Heart left ventricle (tissue), 16 donors: ENCODE results near the gene KIT. TPM values are rescaled to one million over a fixed set of nuclear protein-coding genes. Genes with fewer than 3 reads are reported as not detected.

ENCODE experiments used
- ATAC-seq, 4 donors: fragments of 200-7000 bp; cut with Tn5 transposase; one replicate each; pipeline ENCODE4 v1.9.1; 2020 to 2022; ENCODE audit warnings: moderate library complexity in 4 of 4, mild to moderate bottlenecking in 3 of 4, moderate number of reproducible peaks in 1 of 4
- DNase-seq, 5 donors: peaks; one replicate each; pipeline ENCODE4 v3.0.0-alpha.2; 2020
- H3K27ac ChIP-seq, 12 donors: fragments of 200-600 bp; sonication (generic) in 4 of 12; one replicate each; pipeline versions ENCODE4 v1.5.0 to v1.8.0; 2016 to 2022; ENCODE audit warnings: mild to moderate bottlenecking in 2 of 12
- H3K27me3 ChIP-seq, 9 donors: fragments of 200-600 bp; sonication (generic) in 2 of 9; one replicate each; pipeline versions ENCODE4 v1.5.1 to v1.8.0; 2016 to 2022; ENCODE audit warnings: mild to moderate bottlenecking in 3 of 9
- H3K36me3 ChIP-seq, 9 donors: fragments of 200-600 bp; sonication (generic) in 2 of 9; one replicate each; pipeline versions ENCODE4 v1.5.0 to v1.8.0; 2018 to 2022; ENCODE audit warnings: mild to moderate bottlenecking in 2 of 9
- H3K4me1 ChIP-seq, 12 donors: fragments of 200-600 bp; sonication (generic) in 4 of 12; one replicate each; pipeline versions ENCODE4 v1.5.0 to v1.8.0; 2016 to 2022; ENCODE audit warnings: mild to moderate bottlenecking in 3 of 12
- H3K4me3 ChIP-seq, 12 donors: fragments of 200-600 bp; sonication (generic) in 4 of 12; one replicate each; pipeline versions ENCODE4 v1.5.0 to v1.8.0; 2017 to 2022; ENCODE audit warnings: mild to moderate bottlenecking in 9 of 12, moderate library complexity in 4 of 12
- H3K9me3 ChIP-seq, 12 donors: fragments of 200-600 bp; sonication (generic) in 4 of 12; one replicate each; pipeline versions ENCODE4 v1.5.0 to v1.8.0; 2016 to 2022; ENCODE audit warnings: mild to moderate bottlenecking in 1 of 12
- CTCF ChIP-seq, 12 donors: fragments of 200-600 bp; sonication (generic) in 4 of 12; IDR thresholded peaks; one replicate each; pipeline versions ENCODE4 v1.5.0 to v1.8.0; 2018 to 2022; ENCODE audit warnings: antibody characterized with exemption in 12 of 12, mild to moderate bottlenecking in 5 of 12
- POLR2A ChIP-seq, 2 donors: fragments of 450-650 bp; IDR thresholded peaks; one replicate each; pipeline ENCODE4 v1.6.1; 2017; ENCODE audit warnings: antibody characterized with exemption in 2 of 2, mild to moderate bottlenecking in 2 of 2, moderate library complexity in 2 of 2
- WGBS, 4 donors: extraction: QIAGEN DNeasy Blood & Tissue Kit in 2 of 4; methylation state at CpG; one replicate each; pipeline versions ENCODE4 v1.1.5 to v1.1.7; 2013 to 2018; 5-methylcytosine and 5-hydroxymethylcytosine counted together
- intact Hi-C, 10 donors: fragments of 100-400 bp; cut with DNase I; formaldehyde crosslinking; loops; one replicate each; pipeline versions ENCODE4 v1.11.1 to v1.14.2; 2022
- polyA plus RNA-seq, 2 donors: library from polyadenylated mRNA; stranded (reverse); fragments of 200-250 nt; gene quantifications; one replicate each; pipeline ENCODE4 v1.2.3, GENCODE V29; 2013
- total RNA-seq, 9 donors: library from RNA; depleted of rRNA in 2 of 9; stranded (reverse); fragments of >200 nt in 2 of 9; fragmentation: NEBNext Ultra II Directional in 3 of 9; extraction: Animal tissue kit (Norgen Biotek cat#: 25700) in 3 of 9; gene quantifications; one replicate each; pipeline versions ENCODE4 v1.1.0 to v1.2.4, GENCODE V29; 2016 to 2023
- donor health status: ischemic (EF 13 %, LVEDD 7.1; RV severe dilation, severe dysfunction).
- donor health status: healthy with polysubstance abuse.
- donor health status: DM: no; HTN: yes; CAD: no.
- donor health status: DM: no; HTN: no; CAD: no.
- donor health status: ischemic (EF 25% LVEDD 6.9; RV normal size, moderate dysfunction).
- donor health status: ischemic (EF 25% LVEDD 5.7; RV mildly dilated, moderate dysfunction).
- donor health status: healthy.
- donor health status: DM: yes; HTN: yes; CAD: no.
- donor health status: ischemic (EF 35%, LVEDD 5.7; RV mildly dilated, moderate dysfunction).
- donor health status: nonischemic (EF 11% LVEDD 7.7; RV severe dilation, severe dysfunction).
- donor health status: DM: yes; HTN: yes; CAD: no.
- donor health status: PGD.
- donor health status: ischemic (EF 29% LVEDD 5.4; RV normal size, mild dysfunction).
- donor health status: nonischemic (EF 23%, LVEDD 6.1; RV moderate dilation, normal function).

KIT gene
- total and polyA plus RNA-seq, 11 donors, result 0.08 to 4.7 (median 1.7) TPM

GRCh38 chr4:54716478-54717065, 58.8 kb downstream of the KIT start:
- intact Hi-C loops, result no loop called here
- 72 to 78% (median 73%) methylated on average over 5 of the region's 5 CpGs for WGBS, 4 donors
- H3K36me3 ChIP-seq, result no peaks in the 10 kb centered on the region
- no peak for TF ChIP-seq POLR2A (IDR thresholded peaks at IDR 0.05)
- TF ChIP-seq CTCF (IDR thresholded peaks at IDR 0.05), result no peak
- H3K4me3 ChIP-seq, result no peak overlapping the region
- H3K4me1 ChIP-seq, result no peaks in the 10 kb centered on the region
- no peaks in the 10 kb centered on the region for H3K9me3 ChIP-seq
- ATAC-seq (no peak), DNase-seq (no peak)
- no peaks in the 10 kb centered on the region for H3K27me3 ChIP-seq
- H3K27ac ChIP-seq, result no peak overlapping the region

GRCh38 chr4:54717694-54718093, 59.9 kb downstream of the KIT start:
- no peaks in the 10 kb centered on the region for H3K36me3 ChIP-seq
- intact Hi-C loops, result no loop called here
- DNase-seq, result no peak

GRCh38 chr4:54719378-54719777, 61.6 kb downstream of the KIT start:
- peaks cover 0 to 6% (median 0%) of the 10 kb centered on the region in 12 donors for H3K4me1 ChIP-seq
- H3K36me3 ChIP-seq, result no peaks in the 10 kb centered on the region
- intact Hi-C loops, result no loop called here
- no peak overlapping the region for H3K4me3 ChIP-seq
- no peak for TF ChIP-seq POLR2A (IDR thresholded peaks at IDR 0.05)
- TF ChIP-seq CTCF (IDR thresholded peaks at IDR 0.05), result no peak
- no peaks in the 10 kb centered on the region for H3K27me3 ChIP-seq
- 64 to 91% (median 76%) methylated on average over 3 of the region's 3 CpGs for WGBS, 4 donors
- H3K27ac ChIP-seq, result no peak overlapping the region
- no peak for DNase-seq
- H3K9me3 ChIP-seq, result no peaks in the 10 kb centered on the region
- ATAC-seq, result no peak

More at GRCh38 chr4:54717694-54718093, 59.9 kb downstream of the KIT start:
- H3K27me3 ChIP-seq, result no peaks in the 10 kb centered on the region
- no peak for ATAC-seq
- TF ChIP-seq POLR2A (IDR thresholded peaks at IDR 0.05) (no peak), CTCF (IDR thresholded peaks at IDR 0.05) (no peak)
- H3K4me1 ChIP-seq, result no peaks in the 10 kb centered on the region
- H3K9me3 ChIP-seq, result no peaks in the 10 kb centered on the region
- 86 to 95% (median 89%) methylated on average over 3 of the region's 3 CpGs for WGBS, 4 donors
- no peak overlapping the region for H3K4me3 ChIP-seq
- no peak overlapping the region for H3K27ac ChIP-seq

GRCh38 chr4:54723220-54723619, 65.5 kb downstream of the KIT start:
- H3K4me1 ChIP-seq, result peaks cover 0 to 6% (median 0%) of the 10 kb centered on the region in 12 donors
- H3K27me3 ChIP-seq, result no peaks in the 10 kb centered on the region
- H3K9me3 ChIP-seq, result no peaks in the 10 kb centered on the region
- ATAC-seq (no peak), DNase-seq (no peak)
- intact Hi-C loops, result no loop called here
- TF ChIP-seq POLR2A (IDR thresholded peaks at IDR 0.05) (no peak), CTCF (IDR thresholded peaks at IDR 0.05) (no peak)
- no peak overlapping the region for H3K4me3 ChIP-seq
- no peaks in the 10 kb centered on the region for H3K36me3 ChIP-seq
- no peak overlapping the region for H3K27ac ChIP-seq
- 50 to 56% (median 54%) methylated on average over 3 of the region's 3 CpGs for WGBS, 4 donors
